Aorta (tissue), 5 donors: ENCODE results near the gene ADGRL3. TPM values are rescaled to one million over a fixed set of nuclear protein-coding genes. Genes with fewer than 3 reads are reported as not detected.

Experiments used
- ATAC-seq: fragments of 200-7000 bp; cut with Tn5 transposase; one replicate; pipeline ENCODE4 v1.9.1; 2022; ENCODE audit warnings: moderate library complexity; ENCODE audit not compliant: low FRiP score
- DNase-seq, 2 donors: peaks; one replicate each; pipeline ENCODE4 v3.0.0-alpha.2; 2020
- H3K27ac ChIP-seq, 2 donors: one replicate each; pipeline ENCODE4 v1.5.1; 2013; ENCODE audit warnings: low read length in 2 of 2, mild to moderate bottlenecking in 2 of 2, moderate library complexity in 2 of 2, control low read depth in 1 of 2, inconsistent platforms in 1 of 2, low read depth in 1 of 2
- H3K27me3 ChIP-seq, 2 donors: one replicate each; pipeline ENCODE4 v1.6.1; 2013; ENCODE audit warnings: control low read depth in 1 of 2, low read length in 1 of 2, mild to moderate bottlenecking in 1 of 2, moderate library complexity in 1 of 2; ENCODE audit not compliant: insufficient read depth in 2 of 2, control insufficient read depth in 1 of 2
- H3K36me3 ChIP-seq, 2 donors: one replicate each; pipeline ENCODE4 v1.6.1; 2013; ENCODE audit warnings: control low read depth in 1 of 2, low read length in 1 of 2, mild to moderate bottlenecking in 1 of 2; ENCODE audit not compliant: insufficient read depth in 2 of 2, control insufficient read depth in 1 of 2
- H3K4me1 ChIP-seq, 2 donors: one replicate each; pipeline ENCODE4 v1.6.1; 2013; ENCODE audit warnings: low read length in 2 of 2, control low read depth in 1 of 2, mild to moderate bottlenecking in 1 of 2, moderate library complexity in 1 of 2; ENCODE audit not compliant: insufficient read depth in 2 of 2, control insufficient read depth in 1 of 2
- H3K4me3 ChIP-seq, 2 donors: one replicate each; pipeline ENCODE4 v1.5.1; 2013; ENCODE audit warnings: low read length in 2 of 2, control low read depth in 1 of 2, mild to moderate bottlenecking in 1 of 2
- H3K9me3 ChIP-seq: one replicate; pipeline ENCODE4 v1.6.1; 2013; ENCODE audit warnings: mild to moderate bottlenecking, low read length; ENCODE audit not compliant: control insufficient read depth
- WGBS, 2 donors: extraction: QIAGEN DNeasy Blood & Tissue Kit; methylation state at CpG; one replicate each; pipeline ENCODE4 v1.1.7; 2013; 5-methylcytosine and 5-hydroxymethylcytosine counted together
- intact Hi-C, 2 donors: fragments of 100-400 bp; cut with DNase I; formaldehyde crosslinking; loops; one replicate each; pipeline versions ENCODE4 v1.14.2 to v1.15.0; 2022
- polyA plus RNA-seq, 2 donors: library from polyadenylated mRNA; stranded (reverse); fragments of 200-250 nt; gene quantifications; one replicate each; pipeline ENCODE4 v1.2.3, GENCODE V29; 2013
- total RNA-seq, 2 donors: library from RNA; stranded (reverse); fragmentation: NEBNext Ultra II Directional; extraction: Animal tissue kit (Norgen Biotek cat#: 25700); gene quantifications; one replicate each; pipeline ENCODE4 v1.2.1, GENCODE V29; 2021
- donor health status: healthy with polysubstance abuse.
- donor health status: Bipolar disorder and iron deficiency.
- donor health status: DM: no; HTN: no; CAD: no.
- donor health status: DM: no; HTN: no; CAD: no.
- donor health status: DM: yes; HTN: yes; CAD: no.

Gene ADGRL3
- total and polyA plus RNA-seq, 4 donors = 1.8 to 110 (median 20.7) TPM

DNA sequence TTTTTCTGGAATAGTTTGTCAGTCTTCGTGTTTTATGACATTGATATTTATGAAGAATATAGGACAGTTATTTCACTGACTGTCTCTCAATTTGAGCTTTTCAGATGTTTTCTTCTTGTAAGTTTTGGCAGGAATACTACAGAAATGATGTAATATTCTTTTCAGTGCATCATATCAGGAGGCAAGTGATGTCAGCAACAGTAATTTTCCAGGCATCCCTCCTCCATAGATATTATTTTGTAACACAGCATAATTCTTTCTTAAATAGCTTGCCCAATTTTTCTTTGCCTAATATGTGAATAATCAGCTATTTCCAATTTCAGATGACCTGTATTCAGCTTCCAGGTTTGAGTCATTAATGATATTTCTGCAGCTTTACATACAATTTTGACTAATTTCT lies 211.1 kb downstream of the ADGRL3 start:
- Histone ChIP-seq H3K4me1 (peaks cover 0 to 2% of the 10 kb centered on the region in 2 donors), H3K9me3 (no peaks in the 10 kb centered on the region), H3K36me3 (no peaks in the 10 kb centered on the region), H3K4me3 (no peak overlapping the region), H3K27ac (no peak overlapping the region), H3K27me3 (no peaks in the 10 kb centered on the region)
- intact Hi-C loops = no loop called here
- WGBS, 2 donors = 96 to 97% methylated on average over 1 of the region's 1 CpG
- ATAC-seq = no peak
- DNase-seq = no peak

- no peaks in the 10 kb centered on the region for H3K9me3 ChIP-seq
- no peaks in the 10 kb centered on the region for H3K27me3 ChIP-seq
- no peaks in the 10 kb centered on the region for H3K36me3 ChIP-seq
- H3K27ac ChIP-seq = no peak overlapping the region
- no peaks in the 10 kb centered on the region for H3K4me1 ChIP-seq
- ATAC-seq (no peak), DNase-seq (no peak)
- no peak overlapping the region for H3K4me3 ChIP-seq
- intact Hi-C loops = no loop called here
- 98 to 99% methylated on average over 4 of the region's 4 CpGs for WGBS, 2 donors
Observed at GRCh38 chr4:61425315-61425714, 225.2 kb downstream of the ADGRL3 start.

DNA sequence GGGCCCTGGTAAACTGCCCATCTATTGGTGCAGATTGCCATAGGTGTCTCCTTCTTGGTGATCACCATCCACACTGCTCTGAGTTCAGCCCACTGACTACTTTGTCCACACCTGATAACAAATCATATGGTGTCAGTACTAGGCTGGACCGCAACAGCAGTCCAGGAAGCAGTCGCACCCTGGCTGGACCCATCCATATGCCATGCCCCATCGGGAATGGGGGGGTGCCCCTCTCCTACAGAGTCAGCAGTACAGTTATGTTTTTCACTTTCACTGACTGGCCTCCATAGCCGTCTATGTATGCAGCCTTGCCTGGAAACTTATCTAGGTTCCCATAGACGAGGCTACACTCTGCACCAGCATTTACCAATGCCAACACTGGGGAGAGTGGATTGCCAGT lies 226.1 kb downstream of the ADGRL3 start:
- 77 to 87% methylated on average over 5 of the region's 5 CpGs for WGBS, 2 donors
- ATAC-seq = no peak
- DNase-seq = peak in 1 of 2 donors; percentile 47
- no peaks in the 10 kb centered on the region for H3K27me3 ChIP-seq
- no peaks in the 10 kb centered on the region for H3K4me1 ChIP-seq
- H3K4me3 ChIP-seq = no peak overlapping the region
- no peaks in the 10 kb centered on the region for H3K9me3 ChIP-seq
- no peak overlapping the region for H3K27ac ChIP-seq
- intact Hi-C loops = no loop called here
- no peaks in the 10 kb centered on the region for H3K36me3 ChIP-seq

DNA sequence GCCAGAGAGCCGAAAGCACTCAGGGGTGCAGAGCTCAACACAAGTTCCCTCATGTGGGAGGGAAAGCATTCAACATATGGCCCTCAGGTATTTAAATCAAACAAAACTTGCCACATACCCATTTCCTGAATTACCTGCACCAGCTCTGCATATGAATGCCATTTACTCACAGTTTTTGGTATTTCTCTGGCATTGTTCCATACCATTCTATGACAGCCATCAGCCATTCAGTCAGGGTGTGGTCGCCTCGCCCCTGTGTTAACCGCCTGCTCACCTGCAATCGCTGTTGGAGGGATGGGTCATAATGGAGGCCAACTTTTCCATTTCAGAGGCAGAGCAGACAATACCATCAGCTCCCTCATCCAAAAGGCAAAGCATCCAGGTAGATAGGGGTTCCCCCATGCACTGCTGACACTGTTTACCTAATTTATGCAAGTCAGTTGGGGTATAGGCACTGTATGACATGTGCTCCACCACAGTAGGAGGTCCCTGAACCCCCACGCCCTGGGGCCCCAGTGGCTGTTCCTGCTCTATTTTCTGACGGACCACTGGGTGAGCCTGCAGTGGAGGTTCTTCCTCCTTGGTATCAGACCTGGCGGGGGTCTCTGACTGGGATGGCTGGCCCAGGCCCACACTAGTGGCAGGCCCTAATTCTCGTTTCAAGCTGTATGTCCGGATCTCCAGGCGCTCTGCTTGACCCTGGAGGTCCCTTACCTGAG lies 227.1 kb downstream of the ADGRL3 start:
- 96 to 97% methylated on average over 11 of the region's 11 CpGs for WGBS, 2 donors
- Histone ChIP-seq H3K4me3 (no peak overlapping the region), H3K9me3 (no peaks in the 10 kb centered on the region), H3K27ac (no peak overlapping the region), H3K36me3 (no peaks in the 10 kb centered on the region), H3K27me3 (no peaks in the 10 kb centered on the region), H3K4me1 (no peaks in the 10 kb centered on the region)
- intact Hi-C loops = no loop called here
- DNase-seq (no peak), ATAC-seq (no peak)

- intact Hi-C loops = no loop called here
- Histone ChIP-seq H3K9me3 (no peaks in the 10 kb centered on the region), H3K27me3 (no peaks in the 10 kb centered on the region), H3K4me3 (no peak overlapping the region), H3K4me1 (no peaks in the 10 kb centered on the region), H3K36me3 (no peaks in the 10 kb centered on the region), H3K27ac (no peak overlapping the region)
- 89% methylated on average over 12 of the region's 12 CpGs for WGBS, 2 donors
- DNase-seq (peak in 1 of 2 donors; percentile 61), ATAC-seq (no peak)
Observed at GRCh38 chr4:61427818-61428495, 227.8 kb downstream of the ADGRL3 start.

DNA sequence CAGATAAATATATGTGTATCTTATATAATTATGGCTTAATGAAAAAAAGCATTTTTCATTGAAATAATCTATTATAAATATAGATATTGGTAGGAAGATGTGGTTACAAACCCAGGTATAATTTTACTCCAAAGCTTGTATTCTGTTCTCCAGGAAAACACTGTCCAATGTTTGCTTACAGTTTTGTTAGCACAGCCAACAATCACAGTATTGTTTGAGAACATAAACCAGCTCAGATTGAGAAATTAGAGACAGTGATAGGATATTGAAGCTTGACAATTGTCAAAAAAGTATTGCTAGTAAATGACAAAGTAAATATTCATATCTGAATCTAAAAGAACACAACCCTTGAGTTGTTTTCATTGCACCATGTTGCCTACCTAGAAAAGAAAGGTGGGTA lies 228.8 kb downstream of the ADGRL3 start:
- H3K36me3 ChIP-seq = no peaks in the 10 kb centered on the region
- ATAC-seq (no peak), DNase-seq (no peak)
- H3K4me1 ChIP-seq = no peaks in the 10 kb centered on the region
- H3K4me3 ChIP-seq = no peak overlapping the region
- no peaks in the 10 kb centered on the region for H3K27me3 ChIP-seq
- H3K9me3 ChIP-seq = no peaks in the 10 kb centered on the region
- intact Hi-C loops = no loop called here
- H3K27ac ChIP-seq = no peak overlapping the region

DNA sequence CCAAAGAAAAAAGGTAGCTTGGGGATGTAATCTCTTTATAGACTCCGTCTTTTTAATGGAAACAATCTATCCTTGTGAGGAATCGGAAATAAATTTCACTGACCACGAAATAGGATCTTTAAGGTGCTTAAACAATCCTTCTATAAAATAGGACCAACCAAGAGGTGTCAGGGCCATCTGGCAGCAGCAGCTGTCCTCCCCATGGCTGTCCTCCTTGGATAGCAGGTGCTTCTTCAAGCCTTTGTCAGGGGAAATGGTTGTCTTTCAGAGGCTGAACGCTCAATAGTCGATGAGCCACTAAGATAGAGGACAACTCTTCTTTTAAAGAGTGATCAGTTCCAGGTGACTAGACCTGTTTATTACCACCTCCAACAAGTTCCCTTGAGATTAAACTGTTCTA lies 231.0 kb downstream of the ADGRL3 start:
- intact Hi-C loops = no loop called here
- Histone ChIP-seq H3K4me1 (no peaks in the 10 kb centered on the region), H3K36me3 (no peaks in the 10 kb centered on the region), H3K9me3 (no peaks in the 10 kb centered on the region), H3K4me3 (no peak overlapping the region), H3K27me3 (no peaks in the 10 kb centered on the region), H3K27ac (no peak overlapping the region)
- DNase-seq (peak in 1 of 2 donors; percentile 20), ATAC-seq (no peak)
- 97 to 98% methylated on average over 5 of the region's 5 CpGs for WGBS, 2 donors

GRCh38 chr4:61437923-61438322 lies 237.8 kb downstream of the ADGRL3 start:
- ATAC-seq (no peak), DNase-seq (no peak)
- H3K4me1 ChIP-seq = no peaks in the 10 kb centered on the region
- H3K36me3 ChIP-seq = no peaks in the 10 kb centered on the region
- no peaks in the 10 kb centered on the region for H3K9me3 ChIP-seq
- no peak overlapping the region for H3K4me3 ChIP-seq
- no peaks in the 10 kb centered on the region for H3K27me3 ChIP-seq
- intact Hi-C loops = no loop called here
- H3K27ac ChIP-seq = no peak overlapping the region

- no peak overlapping the region for H3K27ac ChIP-seq
- ATAC-seq (no peak), DNase-seq (no peak)
- no peaks in the 10 kb centered on the region for H3K9me3 ChIP-seq
- no peaks in the 10 kb centered on the region for H3K4me1 ChIP-seq
- intact Hi-C loops = no loop called here
- H3K4me3 ChIP-seq = no peak overlapping the region
- H3K36me3 ChIP-seq = no peaks in the 10 kb centered on the region
- WGBS, 2 donors = 95 to 99% methylated on average over 4 of the region's 4 CpGs
- no peaks in the 10 kb centered on the region for H3K27me3 ChIP-seq
Observed at GRCh38 chr4:61440321-61440720, 240.2 kb downstream of the ADGRL3 start.
